RWPE1 (cell line): ENCODE results near the gene OR10A4.

ENCODE experiments used
- CTCF ChIA-PET: fragments of 350-600 bp; sonication (Branson Sonifier 250); formaldehyde crosslinking; extraction: SDS; loops from one replicate; lab custom pipeline; 2021; lab: Yijun Ruan, JAX
- POLR2A ChIA-PET: fragments of 400-600 bp; formaldehyde crosslinking; extraction: SDS; loops from one replicate; lab custom pipeline; 2020; ENCODE audit warnings: antibody characterized with exemption; ENCODE audit not compliant: low non-redundant PET; lab: Yijun Ruan, JAX
- DNase-seq: peaks from one replicate; pipeline ENCODE4 v3.0.0; 2012; ENCODE audit warnings: low spot score
- H3K27ac ChIP-seq: fragments of 450-650 bp; 2 replicates; pipeline ENCODE4 v1.5.1; 2017
- TF ChIP-seq, protein P1 (sequence below): fragments of 450-650 bp; conservative IDR thresholded peaks from 2 replicates; pipeline ENCODE4 v1.5.1; 2017; ENCODE audit warnings: low read depth, mild to moderate bottlenecking

The OR10A4 gene

DNA sequence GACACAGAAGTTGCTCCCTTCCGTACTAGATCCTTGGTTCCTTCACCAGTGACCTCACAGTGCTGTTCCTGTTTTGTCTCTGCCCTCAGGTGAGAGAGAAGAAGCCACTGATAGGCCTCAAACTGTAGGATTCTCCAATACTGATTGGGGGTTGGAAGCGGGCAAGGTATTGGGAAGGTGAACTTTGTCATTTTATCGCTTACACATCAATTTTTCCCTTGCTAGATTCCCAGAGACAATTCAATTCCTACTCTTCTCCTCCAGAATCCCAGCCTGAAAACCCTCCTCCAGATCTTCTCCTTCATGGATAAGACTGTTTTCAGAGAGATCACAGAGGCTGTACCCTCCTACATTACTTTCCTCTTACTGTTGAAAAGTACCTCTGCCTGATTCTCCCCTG is 35.0 kb downstream of the OR10A4 start:
- POLR2A ChIA-PET, result no interaction called here
- DNase-seq, result no peak
- no peak overlapping the region for H3K27ac ChIP-seq
- TF ChIP-seq, protein P1, sequence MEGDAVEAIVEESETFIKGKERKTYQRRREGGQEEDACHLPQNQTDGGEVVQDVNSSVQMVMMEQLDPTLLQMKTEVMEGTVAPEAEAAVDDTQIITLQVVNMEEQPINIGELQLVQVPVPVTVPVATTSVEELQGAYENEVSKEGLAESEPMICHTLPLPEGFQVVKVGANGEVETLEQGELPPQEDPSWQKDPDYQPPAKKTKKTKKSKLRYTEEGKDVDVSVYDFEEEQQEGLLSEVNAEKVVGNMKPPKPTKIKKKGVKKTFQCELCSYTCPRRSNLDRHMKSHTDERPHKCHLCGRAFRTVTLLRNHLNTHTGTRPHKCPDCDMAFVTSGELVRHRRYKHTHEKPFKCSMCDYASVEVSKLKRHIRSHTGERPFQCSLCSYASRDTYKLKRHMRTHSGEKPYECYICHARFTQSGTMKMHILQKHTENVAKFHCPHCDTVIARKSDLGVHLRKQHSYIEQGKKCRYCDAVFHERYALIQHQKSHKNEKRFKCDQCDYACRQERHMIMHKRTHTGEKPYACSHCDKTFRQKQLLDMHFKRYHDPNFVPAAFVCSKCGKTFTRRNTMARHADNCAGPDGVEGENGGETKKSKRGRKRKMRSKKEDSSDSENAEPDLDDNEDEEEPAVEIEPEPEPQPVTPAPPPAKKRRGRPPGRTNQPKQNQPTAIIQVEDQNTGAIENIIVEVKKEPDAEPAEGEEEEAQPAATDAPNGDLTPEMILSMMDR, result no peak
- CTCF ChIA-PET, result interaction anchor here (0.7 kb wide), 1 partner anchor 310 kb away, joined by 3 read pairs; no protein-coding TSS in a partner anchor

DNA sequence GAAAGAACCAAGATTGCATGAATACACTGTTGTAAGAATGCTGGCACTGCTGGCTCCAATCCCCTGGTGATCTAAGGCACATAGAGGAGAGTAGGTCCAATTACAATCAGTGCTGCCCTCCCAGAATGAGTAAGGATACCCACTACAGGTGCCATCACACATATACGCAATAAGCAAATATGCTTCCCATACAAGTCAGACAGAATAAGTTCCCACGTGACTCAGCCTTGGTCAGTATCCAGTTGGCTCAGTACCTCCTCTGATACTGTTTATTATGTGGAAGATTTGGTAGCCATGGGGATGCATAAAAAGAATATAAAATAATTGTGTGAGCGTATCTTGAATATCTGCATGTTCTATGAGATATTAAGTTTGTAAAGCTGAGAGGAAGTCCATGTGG is 35.5 kb downstream of the OR10A4 start:
- POLR2A ChIA-PET, result no interaction called here
- no peak overlapping the region for H3K27ac ChIP-seq
- TF ChIP-seq, protein P1, result no peak
- no peak for DNase-seq
- CTCF ChIA-PET, result interaction anchor here (0.7 kb wide), 1 partner anchor 309 kb away, joined by 3 read pairs; no protein-coding TSS in a partner anchor

DNA sequence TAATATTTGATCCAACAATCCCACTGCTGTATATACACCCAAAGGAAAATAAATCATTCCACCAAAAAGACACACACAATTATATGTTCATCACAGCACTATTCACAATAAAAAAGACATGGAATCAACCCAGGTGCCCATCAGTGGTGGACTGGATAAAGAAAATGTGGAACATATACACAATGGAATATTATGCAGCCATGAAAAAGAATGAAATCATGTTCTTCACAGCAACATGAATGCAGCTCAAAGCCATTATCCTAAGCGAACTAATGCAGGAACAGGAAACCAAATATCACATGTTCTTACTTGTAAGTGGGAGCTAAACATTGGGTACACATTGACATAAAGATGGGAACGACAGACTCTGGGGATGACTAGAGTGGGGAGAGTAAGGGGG is 43.3 kb downstream of the OR10A4 start:
- ChIA-PET POLR2A (no interaction called here), CTCF (interaction anchor here (0.6 kb wide), 2 partner anchors 107 to 1740 kb away, joined by 3 read pairs; no protein-coding TSS in a partner anchor)
- TF ChIP-seq, protein P1, result no peak
- no peak overlapping the region for H3K27ac ChIP-seq
- no peak for DNase-seq

DNA sequence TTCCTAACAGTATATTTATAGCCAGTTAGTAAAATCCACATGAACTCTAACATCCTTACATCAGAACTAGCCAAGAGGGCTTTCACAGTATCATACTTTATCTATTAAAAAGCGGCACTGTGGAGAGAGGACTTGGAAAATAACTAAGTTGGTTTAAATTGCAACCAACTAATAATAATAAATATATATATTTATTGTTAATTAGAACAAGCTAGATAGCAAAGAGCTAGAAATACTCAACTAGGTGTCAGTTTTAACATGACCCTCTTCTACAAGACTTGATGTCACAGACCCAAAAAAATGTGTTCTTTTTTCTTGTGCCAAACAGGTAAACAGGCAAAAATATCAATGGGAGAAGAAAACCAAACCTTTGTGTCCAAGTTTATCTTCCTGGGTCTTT is 44.3 kb downstream of the OR10A4 start, which contains the start of gene OR2D3:
TSS of gene OR2D3 (plus strand) at position 301 of the 400 bp plus-strand sequence. CDS start at position 301, 0 bp downstream.
- DNase-seq, result no peak
- ChIA-PET POLR2A (no interaction called here), CTCF (interaction anchor here (0.6 kb wide), 1 partner anchor 670 kb away, joined by 3 read pairs; no protein-coding TSS in a partner anchor)
- TF ChIP-seq, protein P1, result no peak
- no peak within 1 kb of the TSS for H3K27ac ChIP-seq

DNA sequence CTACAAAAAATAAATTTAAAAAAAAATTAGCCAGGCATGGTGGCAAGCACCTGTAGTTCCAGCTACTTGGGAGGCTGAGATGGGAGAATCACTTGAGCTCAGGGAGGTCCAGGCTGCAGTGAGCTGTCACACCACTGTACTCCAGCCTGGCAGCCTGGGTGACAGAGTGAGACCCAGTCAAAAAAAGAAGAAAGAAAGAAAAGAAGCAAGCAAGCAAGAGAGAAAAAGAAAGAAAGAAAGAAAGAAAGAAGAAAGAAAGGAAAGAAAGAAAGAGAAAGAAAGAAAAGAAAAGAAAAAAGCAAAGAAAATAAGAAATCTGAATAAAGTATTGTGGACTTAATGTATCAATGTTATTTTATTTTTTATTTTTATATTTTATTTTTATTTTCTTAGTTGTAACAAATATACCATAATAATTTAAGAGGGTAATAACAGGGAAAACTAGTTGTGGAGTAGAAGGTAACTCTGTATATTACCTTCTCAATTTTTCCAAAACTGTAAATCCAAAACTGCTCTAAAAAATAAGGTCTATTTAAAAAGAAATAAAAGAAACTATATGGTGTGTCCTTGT is 48.7 kb downstream of the OR10A4 start:
- H3K27ac ChIP-seq, result no peak overlapping the region
- DNase-seq, result no peak
- TF ChIP-seq, protein P1, result no peak
- CTCF ChIA-PET, result no interaction called here
- POLR2A ChIA-PET, result no interaction called here

DNA sequence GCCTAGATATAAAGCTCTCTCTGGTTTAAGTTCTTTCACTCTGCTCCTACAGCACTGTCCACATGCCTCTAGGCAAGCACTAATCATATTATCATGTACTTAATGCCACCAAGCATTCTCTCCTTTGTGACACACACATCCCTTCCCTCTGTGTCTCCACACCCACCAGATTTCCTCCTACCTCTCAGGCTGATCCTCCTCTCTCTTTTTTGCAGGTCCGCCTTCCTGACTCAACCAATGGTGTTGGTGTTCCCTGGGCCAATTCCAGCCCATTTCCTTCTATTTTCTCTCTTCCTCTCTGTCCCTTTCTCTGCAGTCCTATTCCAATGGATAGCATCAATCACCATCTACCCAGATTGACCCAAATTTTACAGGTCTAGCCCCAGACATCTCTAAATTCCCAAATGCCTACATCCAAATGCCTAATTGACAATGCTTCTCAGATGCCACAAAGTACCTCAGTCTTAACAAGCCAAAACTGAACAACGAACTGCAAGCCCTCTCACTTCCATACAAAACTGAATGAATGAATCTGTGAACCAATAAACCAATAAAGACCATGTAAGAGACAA is 49.3 kb downstream of the OR10A4 start:
- POLR2A ChIA-PET, result no interaction called here
- DNase-seq, result peak; percentile 1
- CTCF ChIA-PET, result interaction anchor here (0.6 kb wide), 1 partner anchor 627 kb away, joined by 5 read pairs; no protein-coding TSS in a partner anchor
- peak overlapping the region; percentile 75 for H3K27ac ChIP-seq
- TF ChIP-seq, protein P1, result no peak
